SH-SY5Y (cell line): ENCODE measurements around the gene LRMDA.

Experiments
- GATA2 ChIP-seq: IDR thresholded peaks from 2 replicates; pipeline ENCODE4 v1.6.1; 2011; ENCODE audit warnings: mild to moderate bottlenecking, low read depth, low read length
- GATA3 ChIP-seq: IDR thresholded peaks from 2 replicates; pipeline ENCODE4 v1.6.1; 2011; ENCODE audit warnings: low read depth, mild to moderate bottlenecking, low read length, moderate library complexity

LRMDA gene

DNA sequence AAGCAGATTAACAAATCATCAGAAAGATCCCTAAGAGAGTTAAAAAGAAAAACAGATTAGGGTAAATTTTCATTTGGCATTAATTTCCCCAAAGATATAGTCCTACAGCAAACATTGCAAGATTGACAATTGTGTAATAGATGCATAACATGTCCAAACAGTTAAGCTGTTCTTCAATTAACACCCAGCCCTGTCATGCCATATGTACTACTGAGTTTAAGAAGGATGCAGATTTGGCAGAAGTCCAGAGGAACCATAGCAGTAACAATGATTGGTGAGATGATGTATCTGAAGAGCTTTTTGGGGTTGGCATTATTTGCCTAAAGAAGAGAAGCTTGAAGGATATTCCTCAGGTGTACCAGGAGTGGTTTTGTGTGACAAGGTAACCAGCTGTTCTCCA, 287.6 kb downstream of the LRMDA start:
- TF ChIP-seq GATA2 (no peak), GATA3 (no peak)

DNA sequence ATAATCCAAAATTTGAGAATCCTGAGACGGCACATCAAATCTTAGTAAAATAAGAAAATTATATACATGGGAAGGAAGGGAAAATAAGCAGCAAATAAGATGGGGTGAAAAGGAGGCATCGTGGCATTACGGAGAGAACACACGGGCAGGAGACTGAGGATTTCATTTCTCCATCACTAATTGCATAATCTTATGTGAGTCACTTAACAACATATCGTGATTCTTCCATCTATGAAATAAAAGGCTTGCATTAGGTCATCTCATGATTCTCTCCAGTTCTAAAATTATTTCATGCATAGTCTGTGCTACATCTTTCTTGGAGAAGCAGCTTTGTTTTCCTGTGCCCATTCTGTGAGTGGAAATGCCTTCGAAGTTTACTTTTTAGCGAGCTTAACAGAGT, 288.7 kb downstream of the LRMDA start:
- TF ChIP-seq GATA3 (no peak), GATA2 (no peak)

- no peak for TF ChIP-seq GATA2
- TF ChIP-seq GATA3, result no peak
These were observed 290.6 kb downstream of the LRMDA start for GRCh38 chr10:75722020-75722419.

- TF ChIP-seq GATA3, result no peak
- no peak for TF ChIP-seq GATA2
These were observed 291.2 kb downstream of the LRMDA start for GRCh38 chr10:75722609-75723008.

DNA sequence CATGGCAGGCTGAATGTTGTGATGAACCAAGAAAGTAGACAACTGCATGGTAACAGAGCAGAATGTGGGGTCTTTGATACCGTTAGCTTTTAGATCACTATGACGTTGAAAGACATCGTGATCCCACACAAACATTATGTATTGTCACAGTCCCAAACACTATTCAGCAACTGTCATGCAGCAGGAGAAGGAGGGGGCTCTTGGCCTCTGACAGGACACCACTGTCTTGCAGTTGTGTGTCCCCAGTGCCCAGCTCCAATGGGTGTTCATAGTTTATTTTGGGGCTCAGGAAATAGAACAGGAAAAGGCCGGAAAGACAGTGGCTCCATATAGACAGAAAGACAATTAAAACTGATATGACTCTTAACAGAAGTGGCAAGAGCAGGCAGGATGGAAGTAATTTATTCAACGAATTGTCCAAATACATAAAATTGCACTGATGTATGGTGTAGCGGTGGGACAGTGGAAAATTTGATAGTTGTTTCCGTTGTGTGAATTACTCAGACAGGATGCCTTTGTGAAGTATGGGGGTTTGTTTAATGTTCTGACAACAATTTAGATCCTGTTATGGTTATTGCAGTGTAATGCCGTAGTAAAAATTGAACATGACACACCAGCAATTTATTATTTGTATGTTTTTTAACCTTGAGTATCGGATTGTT, 292.0 kb downstream of the LRMDA start:
- TF ChIP-seq GATA3, result no peak
- TF ChIP-seq GATA2, result no peak

DNA sequence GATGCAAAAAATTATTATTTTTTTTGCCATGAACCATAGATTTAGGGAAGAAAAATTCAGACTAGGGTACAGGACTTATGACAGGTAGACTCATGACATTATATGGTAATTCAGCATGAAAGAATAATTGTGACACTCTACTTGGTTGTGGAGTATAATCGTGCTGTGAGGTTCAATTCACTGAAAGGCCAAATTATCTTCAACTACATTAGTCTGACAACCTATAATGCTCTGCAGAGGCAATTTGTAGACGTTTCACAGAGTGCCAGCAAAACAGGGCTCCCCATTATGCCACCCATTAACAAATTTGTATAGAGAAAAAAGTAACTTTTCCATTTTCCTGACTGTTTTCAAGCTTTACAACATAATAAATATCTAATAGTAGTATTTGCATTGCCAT, 292.6 kb downstream of the LRMDA start:
- TF ChIP-seq GATA3 (no peak), GATA2 (no peak)

GRCh38 chr10:75726522-75727483, 295.4 kb downstream of the LRMDA start:
- TF ChIP-seq GATA3, result no peak
- no peak for TF ChIP-seq GATA2

DNA sequence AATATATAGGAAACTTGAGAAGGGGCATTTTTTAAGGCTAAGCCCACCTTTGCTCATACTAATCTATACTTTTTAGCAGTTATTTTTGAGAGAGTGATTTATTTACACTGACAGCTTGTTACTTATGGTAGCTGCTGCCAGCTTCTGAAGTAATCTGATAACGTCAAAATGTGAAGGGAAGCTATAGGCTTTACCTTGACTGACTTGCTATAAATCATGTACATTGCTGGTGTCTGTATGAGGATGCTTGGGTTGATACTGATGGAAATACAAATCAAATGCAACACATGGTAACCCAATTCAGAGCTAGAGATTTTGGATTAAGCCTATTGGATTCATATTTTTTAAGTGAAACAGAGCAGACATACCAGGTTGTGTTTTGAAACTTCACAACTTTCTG, 299.4 kb downstream of the LRMDA start:
- TF ChIP-seq GATA3 (no peak), GATA2 (no peak)

GRCh38 chr10:75733135-75733890, 301.9 kb downstream of the LRMDA start:
- TF ChIP-seq GATA3 (no peak), GATA2 (no peak)

DNA sequence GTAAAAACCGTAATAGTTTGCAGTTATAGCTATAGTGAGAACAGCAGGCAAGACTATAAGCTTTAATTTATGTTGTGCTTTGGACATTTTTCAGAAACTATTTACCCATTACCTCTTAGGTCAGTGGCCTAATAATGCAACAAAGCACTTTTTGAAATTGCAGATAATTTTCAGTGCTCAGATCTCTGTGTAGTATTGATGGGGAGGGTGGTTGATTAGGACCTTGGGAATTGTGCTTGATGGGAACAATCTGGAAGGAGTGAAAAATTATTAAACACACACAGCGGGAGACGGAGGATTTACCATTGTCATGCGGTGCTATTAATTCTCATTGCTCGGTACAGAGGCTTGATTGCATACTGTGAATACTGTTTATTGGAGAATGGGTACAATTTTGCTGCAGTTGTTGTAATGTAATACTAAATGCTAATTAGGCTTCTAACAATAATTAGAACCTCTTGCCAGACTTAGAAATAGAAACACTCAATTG, 304.8 kb downstream of the LRMDA start:
- TF ChIP-seq GATA2 (no peak), GATA3 (no peak)

- no peak for TF ChIP-seq GATA2
- no peak for TF ChIP-seq GATA3
These were observed 305.6 kb downstream of the LRMDA start for GRCh38 chr10:75736889-75737579.

DNA sequence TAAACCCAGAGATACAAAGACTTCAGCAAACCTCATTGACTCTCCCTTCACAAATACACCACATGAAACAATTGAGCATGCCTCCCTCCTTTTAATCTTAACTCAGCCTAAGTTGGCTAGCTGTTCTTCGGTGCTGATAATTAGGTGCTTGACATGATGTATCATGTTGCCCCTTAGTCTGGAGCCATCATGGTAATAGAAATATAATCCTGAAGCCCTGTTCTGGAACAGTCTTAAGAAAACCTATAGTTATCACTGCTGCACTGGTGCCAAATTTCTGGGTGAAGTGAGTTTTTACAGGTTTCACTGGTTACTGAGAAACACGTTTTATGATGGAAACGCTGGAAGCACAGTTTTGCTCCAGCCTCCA, 306.1 kb downstream of the LRMDA start:
- TF ChIP-seq GATA2 (no peak), GATA3 (no peak)

GRCh38 chr10:75738924-75739323, 307.5 kb downstream of the LRMDA start:
- TF ChIP-seq GATA3 (no peak), GATA2 (no peak)
